Measurements from ENCODE around the gene CA10. TPM values are rescaled to one million over a fixed set of nuclear protein-coding genes. Genes with fewer than 3 reads are reported as not detected.

The CA10 gene
- total RNA-seq, 2 donors from 2014 or later = not detected

DNA sequence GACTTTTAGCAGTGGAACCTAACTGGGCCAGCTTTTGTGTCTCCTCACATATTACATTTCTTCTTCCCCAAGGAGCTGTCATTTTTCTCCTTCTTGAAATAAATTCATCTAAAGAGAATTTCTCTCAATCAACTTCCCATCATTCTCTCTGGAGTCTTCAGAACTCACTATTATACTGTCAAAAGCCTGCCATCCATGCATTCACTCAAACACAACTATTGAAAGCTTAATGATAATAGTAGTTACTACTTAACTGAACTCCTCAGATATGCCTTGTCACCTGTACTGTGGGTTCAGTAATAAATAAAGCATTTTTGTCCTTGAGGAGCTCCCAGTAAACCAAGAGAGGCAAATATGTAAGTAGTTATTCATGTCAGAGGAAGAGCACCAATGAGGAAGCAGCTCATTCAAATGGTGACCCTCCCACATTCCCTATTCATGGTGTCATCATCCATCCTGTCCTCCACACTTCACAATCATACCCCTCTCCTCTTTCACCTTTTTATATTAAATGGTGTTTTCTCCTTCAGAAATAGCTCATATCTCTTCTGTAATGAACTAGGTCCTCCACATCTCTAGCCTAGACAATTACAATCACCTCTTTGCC lies 162.6 kb downstream of the CA10 start:
- intact Hi-C loops (cut with DNase I, micrococcal nuclease) = no loop called here
- ATAC-seq = no peak
- DNase-seq = no peak

DNA sequence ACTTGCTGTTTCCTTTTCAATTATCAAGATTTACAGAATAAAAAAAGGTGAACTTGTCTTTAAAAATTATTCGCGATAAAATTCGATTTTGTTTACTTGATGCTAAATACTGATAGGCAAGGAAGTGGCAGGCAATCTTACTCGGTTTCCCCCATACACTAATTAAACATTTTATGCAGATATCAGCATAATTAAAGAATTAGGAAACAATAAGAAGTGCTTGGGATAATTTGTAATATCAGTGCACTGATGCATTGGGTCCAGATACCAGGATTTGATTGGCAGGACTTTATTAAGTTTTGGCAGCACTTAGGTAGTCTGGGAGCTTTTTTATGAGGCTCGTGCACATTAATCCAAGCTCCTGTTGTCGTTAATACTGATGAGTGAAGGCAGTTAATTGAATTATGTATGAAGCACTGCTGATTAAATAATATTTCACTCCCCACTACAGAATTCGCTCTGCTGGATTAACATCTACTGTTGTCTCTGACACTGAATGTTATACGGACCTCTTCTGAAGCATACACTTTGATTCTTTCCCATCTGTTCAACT lies 165.6 kb downstream of the CA10 start:
- intact Hi-C loops (cut with DNase I, micrococcal nuclease) = no loop called here
- no peak for ATAC-seq
- no peak for DNase-seq

DNA sequence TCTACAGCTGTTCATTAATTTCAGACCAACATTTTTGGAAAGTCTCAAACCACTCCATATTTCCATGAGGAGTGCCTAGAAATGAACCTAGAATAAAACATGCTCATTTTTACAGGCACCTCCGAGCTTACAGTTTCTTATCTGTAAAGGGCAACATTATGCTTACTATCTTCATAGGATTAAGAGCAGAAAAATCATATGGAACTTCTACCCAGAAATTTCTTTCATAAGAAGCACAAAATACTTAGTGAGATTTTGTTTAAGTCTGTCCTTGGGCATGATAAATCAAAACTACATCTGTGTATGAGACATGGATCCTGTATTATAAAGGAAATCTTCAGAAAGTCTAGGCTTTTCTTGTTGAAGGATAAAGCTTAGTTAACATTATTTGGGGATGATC lies 187.4 kb downstream of the CA10 start:
- DNase-seq (no peak), ATAC-seq (no peak)
- intact Hi-C loops (cut with DNase I, micrococcal nuclease) = no loop called here

DNA sequence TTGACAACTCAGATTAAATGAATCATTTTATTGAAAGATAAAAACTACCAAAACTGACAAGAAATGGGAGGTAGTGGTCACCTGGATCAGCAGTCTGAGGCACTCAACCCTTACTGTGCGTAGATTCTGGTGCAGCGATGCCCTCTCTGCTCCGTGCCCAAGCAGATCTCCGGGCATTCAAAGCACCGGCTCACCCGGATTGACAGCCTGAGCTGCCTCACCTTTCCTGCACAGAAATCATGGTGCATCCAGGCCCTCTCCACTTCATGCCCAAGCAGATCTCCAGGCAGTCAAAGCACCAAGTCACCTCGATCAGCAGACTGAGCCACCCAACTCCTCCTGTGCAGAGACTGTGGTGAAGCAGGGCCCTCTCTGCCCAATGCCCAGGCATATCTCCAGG lies 196.8 kb downstream of the CA10 start:
- intact Hi-C loops (cut with DNase I, micrococcal nuclease) = no loop called here
- no peak for DNase-seq
- no peak for ATAC-seq

DNA sequence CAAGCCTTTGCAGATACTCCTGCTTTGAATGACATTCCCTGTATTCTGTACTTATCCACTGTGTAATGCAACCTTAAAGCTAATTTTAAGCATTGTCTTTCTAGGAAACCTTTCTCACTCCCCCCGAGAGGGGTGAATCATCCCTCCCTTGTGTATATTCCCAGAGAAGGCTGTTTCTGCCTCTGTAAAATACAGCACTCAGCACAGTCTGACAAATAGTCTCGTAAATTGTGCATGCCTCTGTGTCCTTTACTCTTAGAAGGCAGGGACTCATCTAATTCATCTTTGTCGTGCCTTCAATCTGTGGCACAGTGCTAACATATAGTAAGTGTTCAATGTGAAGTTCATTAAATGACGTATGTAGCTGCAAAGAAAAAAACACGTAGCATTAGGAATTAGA lies 200.7 kb downstream of the CA10 start:
- DNase-seq = no peak
- intact Hi-C loops (cut with DNase I, micrococcal nuclease) = no loop called here
- no peak for ATAC-seq

DNA sequence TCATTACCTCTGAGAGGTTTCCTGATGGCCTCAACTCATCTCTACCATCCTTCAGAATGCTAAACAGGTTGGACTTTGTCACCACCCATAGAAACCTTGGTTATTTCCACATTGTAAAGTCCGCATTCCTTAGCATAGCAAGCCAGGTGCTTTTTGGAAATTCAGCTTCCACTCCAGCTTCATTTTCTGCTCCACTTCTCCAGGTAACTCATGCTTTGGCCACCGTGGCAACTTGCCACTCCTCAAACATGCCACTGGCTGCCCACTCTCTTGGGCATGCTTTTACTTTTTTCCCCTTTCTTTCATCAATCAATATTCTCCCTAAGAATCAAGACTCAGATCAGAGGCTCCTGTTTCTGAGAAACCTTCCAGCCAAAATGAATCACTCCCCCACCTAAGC lies 203.3 kb downstream of the CA10 start:
- intact Hi-C loops (cut with DNase I, micrococcal nuclease) = no loop called here
- DNase-seq = no peak
- ATAC-seq = no peak

DNA sequence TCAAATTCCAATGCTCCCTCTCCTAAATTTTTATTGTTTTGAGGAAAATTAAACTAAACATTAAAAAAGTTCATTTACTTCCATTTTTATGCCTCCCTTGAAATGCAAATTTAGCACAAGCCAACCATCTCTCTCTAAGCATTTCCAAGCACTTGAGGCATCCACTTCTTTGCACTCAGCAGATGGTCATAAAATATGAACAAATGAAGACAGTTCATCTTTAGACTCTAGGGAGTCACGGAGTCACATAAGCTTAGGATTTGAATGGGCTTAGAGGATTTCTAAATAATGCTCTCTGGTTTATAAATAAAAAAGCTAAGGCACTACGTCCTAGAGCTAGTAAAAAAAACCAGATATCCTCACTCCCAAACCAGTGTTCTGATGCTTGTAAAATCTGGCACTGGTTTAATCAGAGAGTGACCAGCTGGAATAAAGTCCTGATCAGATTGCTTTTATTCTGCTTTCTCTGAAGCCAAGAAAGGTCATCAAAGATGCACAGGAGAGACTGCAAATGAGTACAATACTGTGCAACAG lies 204.2 kb downstream of the CA10 start:
- no peak for DNase-seq

DNA sequence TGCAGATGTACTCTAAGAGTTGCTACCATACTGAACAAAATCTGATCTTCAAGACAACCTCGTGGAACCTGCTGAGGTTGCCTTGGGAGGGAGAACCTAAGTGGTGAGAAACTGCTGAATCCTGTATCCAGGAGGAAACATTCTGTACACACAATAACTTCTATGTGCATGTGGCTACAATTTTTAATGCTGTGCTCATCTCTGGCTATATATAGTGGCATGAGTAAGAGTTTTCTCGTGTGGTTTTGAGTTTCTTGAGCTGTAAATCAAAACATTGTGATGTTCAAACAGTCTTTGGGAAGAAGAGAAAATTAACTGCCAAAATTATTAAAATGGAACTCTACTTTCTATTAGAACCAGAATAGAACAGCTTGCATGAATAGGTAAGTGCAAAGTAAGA lies 206.8 kb downstream of the CA10 start:
- no peak for ATAC-seq

More for the DNA sequence above, 204.2 kb downstream of the CA10 start:
- intact Hi-C loops (cut with DNase I, micrococcal nuclease) = no loop called here
- no peak for ATAC-seq

DNA sequence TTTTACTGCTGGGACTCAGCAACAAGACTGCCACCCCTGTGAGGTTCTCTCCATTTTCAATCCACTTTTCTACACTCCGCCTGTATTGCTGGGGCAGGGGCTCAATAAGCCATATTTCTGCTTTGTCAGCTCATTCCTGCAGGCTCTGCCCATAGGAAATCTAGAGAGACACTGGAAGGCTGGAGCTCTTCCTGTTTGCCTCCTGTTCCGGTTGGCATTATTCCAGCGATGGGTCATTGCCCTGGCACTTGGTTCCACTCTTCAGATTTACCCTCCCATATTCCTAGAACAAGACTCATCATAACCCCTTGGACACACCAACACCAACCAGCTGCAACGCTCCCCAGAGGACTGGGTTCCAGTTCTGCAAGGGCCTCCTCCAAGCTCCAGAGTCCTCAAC lies 210.4 kb downstream of the CA10 start:
- ATAC-seq (peak; percentile 67), DNase-seq (peak in 1 of 2 donors; percentile 47)
- intact Hi-C loops (cut with DNase I, micrococcal nuclease) = no loop called here

More for the DNA sequence above, 206.8 kb downstream of the CA10 start:
- DNase-seq = no peak
- intact Hi-C loops (cut with DNase I, micrococcal nuclease) = no loop called here

DNA sequence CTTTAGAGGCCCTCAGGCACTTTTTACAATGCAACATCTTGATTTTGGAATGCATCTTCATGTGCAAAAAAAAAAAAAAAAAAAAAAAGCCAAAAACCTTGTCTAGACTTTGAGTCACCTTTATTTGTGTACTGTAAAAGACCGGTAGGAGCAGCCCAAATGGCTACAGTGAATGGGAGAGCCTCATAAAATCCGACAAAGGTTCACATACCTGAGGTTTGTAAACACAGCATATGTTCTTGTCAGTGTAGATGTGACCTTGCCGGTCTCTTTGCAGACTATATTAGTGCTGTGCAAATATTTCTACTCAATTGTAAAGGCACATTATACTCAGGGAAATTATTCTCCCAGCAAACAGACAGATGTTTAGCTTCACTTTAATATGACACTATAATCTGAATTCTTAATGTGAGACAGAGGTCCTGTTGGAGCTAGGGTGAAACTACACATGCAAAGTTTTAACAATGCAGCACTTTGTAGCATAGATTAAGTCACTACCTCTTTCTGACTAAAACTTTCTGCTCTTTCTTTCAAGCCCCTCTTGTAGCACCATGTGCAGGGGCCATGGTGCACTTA lies 211.3 kb downstream of the CA10 start:
- intact Hi-C loops (cut with DNase I, micrococcal nuclease) = no loop called here
- peak; percentile 99 for ATAC-seq
- peak in 1 of 2 donors; percentile 30 for DNase-seq

DNA sequence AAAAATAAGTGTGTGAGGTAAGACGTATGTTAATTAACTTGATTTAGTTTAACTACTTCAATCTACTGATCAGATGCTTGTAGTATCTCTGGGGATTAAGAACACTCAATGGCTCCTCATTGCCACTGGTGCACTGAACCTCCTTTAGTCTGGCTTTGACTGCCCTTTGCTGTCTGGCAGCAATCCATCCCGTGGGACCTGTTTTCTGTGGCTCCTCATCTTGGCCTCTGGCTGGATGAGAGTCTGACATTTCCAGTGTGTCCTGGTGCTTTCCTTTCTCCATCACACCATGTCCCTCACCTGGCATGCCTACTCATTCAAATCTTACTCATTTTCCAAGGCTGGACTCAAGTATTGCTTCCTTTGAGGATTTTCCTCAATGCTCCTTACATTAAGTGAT lies 212.2 kb downstream of the CA10 start:
- DNase-seq (no peak), ATAC-seq (no peak)
- intact Hi-C loops (cut with DNase I, micrococcal nuclease) = no loop called here

DNA sequence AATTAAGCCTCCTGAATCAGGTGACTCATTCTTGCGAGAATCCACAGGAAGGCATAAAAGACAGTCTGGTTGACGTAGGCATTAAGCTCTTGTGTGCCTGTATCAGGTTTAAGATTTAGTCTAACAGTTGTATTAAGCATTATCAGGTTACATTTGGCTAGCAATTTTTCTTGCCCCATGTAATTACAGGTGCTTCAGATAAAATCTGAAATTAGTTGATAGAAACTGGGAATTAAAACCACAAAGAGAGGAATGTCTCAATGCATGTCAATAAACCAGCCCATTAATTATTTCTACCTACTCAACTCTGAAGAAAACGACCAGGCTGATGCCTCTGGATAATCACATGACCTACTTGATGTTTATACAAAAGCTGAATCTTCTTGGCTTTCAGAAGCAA lies 217.2 kb downstream of the CA10 start:
- intact Hi-C loops (cut with DNase I, micrococcal nuclease) = no loop called here
- DNase-seq (no peak), ATAC-seq (no peak)

DNA sequence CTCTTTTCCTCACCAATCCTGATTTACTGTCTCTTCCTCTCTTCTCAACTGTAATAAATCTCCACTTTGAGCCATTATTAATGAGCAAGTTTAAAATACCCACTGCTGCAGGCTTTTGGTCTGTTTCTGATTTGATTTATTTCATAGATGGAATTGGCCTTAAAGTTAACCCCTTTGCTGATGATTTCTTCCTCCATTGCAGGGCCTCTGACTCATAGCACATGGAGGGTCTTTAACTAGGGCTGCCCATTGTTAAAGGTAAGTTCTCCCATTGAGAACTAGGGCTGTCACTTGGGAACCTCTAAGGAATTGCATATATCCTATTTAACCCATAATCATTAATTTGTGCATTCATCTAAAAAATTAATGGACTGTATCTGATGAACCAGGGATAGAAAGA lies 221.2 kb downstream of the CA10 start:
- no peak for DNase-seq
- no peak for ATAC-seq
- intact Hi-C loops (cut with DNase I, micrococcal nuclease) = no loop called here

DNA sequence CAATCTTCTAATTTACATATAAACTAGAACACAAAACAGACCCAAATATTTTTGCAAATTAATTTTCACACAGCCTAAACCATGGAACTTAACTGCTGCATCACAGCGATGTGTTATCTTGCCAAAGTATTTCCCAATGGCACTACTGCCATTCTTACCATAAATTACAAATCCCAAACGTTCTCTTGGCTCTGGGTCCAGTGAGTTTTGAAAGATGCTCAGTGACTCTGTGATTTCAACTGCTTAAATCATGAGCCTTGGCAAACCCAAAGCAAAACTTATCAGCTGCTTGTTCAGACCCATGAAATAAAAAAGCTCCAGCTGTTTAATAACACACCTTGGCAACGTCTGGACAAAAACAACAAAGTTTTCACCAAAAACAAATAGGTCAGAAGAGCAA lies 223.0 kb downstream of the CA10 start:
- no peak for ATAC-seq
- intact Hi-C loops (cut with DNase I, micrococcal nuclease) = no loop called here
- DNase-seq = no peak

DNA sequence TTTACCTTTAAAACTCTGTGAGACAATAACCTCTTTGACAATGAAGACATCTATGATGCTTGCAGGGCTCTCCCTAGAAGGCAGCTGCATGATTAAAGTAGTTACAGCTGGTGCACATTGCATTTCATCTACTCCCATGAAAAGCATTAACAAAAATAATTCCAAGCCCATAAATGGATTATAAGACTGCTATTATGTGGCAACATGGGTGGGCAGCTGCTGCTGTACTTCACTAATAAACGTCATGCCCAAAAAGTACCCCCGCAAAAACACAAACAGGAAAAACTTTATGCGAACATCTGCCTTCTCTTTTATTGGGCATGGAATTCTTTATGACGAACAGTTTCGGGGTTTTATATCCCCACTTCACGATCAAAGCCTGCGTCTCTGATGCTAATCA lies 224.9 kb downstream of the CA10 start:
- intact Hi-C loops (cut with DNase I, micrococcal nuclease) = no loop called here
- DNase-seq (no peak), ATAC-seq (no peak)

DNA sequence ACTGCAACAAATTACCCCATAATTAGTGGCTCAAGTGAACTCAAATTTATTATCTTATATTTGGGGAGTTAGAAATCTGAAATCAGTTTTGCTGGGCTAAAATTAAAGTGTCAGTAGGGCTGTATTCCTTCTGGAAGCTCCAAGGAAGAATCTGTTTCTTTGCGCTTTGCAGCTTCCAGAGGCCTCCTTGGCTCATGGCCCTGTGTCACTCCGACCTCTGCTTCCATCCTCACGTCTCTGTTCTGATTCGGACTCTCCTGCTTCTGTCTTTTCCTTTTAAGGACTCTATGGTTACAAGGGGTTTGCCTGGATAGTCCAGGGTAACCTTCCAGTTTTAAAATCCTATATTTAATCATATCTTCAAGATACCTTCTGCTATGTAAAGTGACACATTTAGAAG lies 232.1 kb downstream of the CA10 start:
- ATAC-seq = no peak
- intact Hi-C loops (cut with DNase I, micrococcal nuclease) = no loop called here
- DNase-seq = no peak

DNA sequence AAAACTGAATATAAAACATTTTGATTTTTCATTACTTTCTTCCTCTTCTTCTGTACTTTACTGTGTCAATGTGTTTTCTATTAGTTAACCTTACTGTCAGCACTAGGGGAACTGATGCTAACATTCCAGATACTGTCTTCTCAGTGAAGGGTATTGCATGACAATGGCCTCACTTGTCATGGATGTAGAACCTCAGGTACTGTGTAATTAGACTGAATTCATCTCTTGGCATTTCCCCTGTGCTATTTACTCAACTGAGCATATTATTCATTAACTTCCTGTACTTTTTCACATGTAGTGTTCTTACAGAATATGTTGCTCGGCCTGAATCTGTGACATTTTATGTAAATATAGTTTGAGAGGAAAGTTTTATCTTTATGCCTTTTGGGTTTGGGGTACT lies 237.0 kb downstream of the CA10 start:
- ATAC-seq = no peak
- intact Hi-C loops (cut with DNase I, micrococcal nuclease) = no loop called here
- DNase-seq = no peak

DNA sequence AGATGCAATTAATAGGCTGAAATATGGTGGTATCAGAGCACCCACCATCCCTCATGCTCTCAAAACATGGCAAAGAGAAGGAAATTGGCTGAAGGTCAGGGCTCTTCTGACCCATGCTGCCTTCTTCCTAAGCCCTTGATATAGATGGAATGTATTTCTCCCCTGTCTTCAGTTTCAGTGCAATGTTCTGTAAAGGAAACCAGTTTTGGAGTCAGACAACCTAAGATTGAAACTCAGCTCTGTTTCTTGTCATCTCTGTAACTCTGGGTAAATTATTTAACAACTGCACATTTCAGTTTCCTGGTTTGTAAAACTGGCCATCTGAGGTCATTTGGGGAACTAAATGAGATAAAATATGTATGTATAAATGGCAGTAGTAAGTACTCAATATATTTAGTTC lies 243.9 kb downstream of the CA10 start:
- DNase-seq (no peak), ATAC-seq (no peak)
- intact Hi-C loops (cut with DNase I, micrococcal nuclease) = no loop called here

DNA sequence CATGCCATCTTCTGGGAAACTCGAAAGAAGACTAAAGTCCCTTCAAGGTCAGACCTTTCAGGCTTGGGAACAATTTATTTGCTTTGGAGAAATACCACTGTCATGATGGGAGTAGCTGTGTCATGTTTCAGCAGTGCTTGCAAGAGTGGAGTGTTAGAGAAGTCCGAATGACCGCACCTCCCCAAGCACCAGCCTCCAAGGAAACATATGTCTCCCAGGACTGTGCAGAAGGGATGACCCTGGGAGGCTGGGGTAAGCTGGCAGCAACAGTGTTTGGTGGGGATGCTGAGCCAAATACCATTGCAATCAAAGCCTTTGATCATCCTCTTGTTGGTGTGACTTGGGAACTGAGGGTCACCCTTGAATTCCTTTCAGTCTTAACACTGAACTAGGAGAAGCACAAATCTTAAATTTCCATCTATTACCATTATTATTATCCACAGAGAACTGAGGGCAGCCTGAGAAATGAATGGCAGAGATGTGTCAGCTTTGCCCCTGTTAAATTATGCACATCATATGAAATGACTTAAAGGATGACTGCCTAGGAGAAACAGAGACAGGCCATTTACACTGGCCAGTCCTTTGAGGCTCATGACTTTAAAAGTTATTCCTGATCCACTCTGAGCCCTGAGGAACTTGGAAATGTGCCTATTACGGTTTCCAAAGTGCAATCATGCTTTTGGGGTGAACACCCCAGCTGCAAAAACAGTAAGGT lies 244.9 kb downstream of the CA10 start:
- intact Hi-C loops (cut with DNase I, micrococcal nuclease) = no loop called here
- DNase-seq (no peak), ATAC-seq (no peak)

DNA sequence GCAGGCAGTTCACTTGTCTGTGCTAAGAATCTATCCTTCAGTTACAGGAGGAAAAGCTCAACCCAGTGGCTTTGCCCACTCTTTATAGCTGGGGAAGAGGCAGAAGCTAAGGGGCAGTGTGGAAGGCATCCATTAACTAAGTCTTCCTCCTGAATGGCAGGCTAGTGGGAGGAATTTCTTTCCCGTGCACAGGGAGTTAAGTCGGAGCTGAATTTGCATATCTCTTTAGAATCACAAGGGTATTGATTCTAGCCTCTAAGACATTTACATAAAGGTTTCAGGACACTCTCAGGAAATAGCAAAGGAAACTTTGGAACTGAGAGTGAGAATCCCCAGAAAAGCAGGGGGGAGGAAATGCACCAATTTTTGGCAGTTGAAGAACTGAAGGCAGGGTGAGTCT lies 245.6 kb downstream of the CA10 start:
- intact Hi-C loops (cut with DNase I, micrococcal nuclease) = no loop called here
- no peak for ATAC-seq
- DNase-seq = no peak
